ENCODE measurements around the gene CCNL2.
A peak's percentile ranks its signal among the peaks of the same experiment; 100 is the strongest.

Gene CCNL2

DNA sequence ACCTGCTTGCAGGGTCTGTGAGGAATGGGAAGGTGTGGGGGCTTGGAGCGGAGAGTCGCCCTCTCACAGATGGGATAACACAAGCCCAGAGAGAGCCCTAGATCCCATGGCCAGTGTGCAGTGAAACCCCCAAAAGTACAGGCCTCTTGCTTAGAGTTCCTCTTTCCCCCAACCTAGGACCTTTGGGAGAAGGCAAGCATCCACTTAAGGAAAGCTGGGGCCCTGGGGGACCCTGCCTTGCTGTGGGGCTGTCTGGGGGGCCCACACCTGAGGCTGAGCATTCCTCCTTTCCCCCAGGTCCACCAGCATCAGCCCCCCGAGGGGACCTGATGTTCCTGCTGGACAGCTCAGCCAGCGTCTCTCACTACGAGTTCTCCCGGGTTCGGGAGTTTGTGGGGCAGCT, 37.5 kb upstream of the CCNL2 start:
- H3K27ac ChIP-seq (replicated peaks; ENCODE audit: low read length): no peak overlapping the region
- H2BK120ac ChIP-seq (ENCODE audit: low read depth, low read length): peak overlapping the region; percentile 89
- H3K4me2 ChIP-seq (ENCODE audit: insufficient read depth, low read length, poor library complexity, severe bottlenecking): no peak overlapping the region
- peak overlapping the region; percentile 97 for H3K18ac ChIP-seq (ENCODE audit: low read length)
- peak overlapping the region in 1 of 2 donors; percentile 38 for H3K4me3 ChIP-seq (ENCODE audit: low read length in 2 of 2)
- H3K27me3 ChIP-seq (ENCODE audit: control insufficient read depth in 3 of 3, insufficient read depth in 3 of 3, low read depth in 1 of 3, low read length in 3 of 3): peaks cover 0 to 20% (median 5%) of the 10 kb centered on the region in 3 experiments
- no peak overlapping the region for H3K4ac ChIP-seq (ENCODE audit: low read length)
- peak overlapping the region; percentile 63 for H3K14ac ChIP-seq (ENCODE audit: low read length)
- no peak overlapping the region for H2AFZ ChIP-seq (ENCODE audit: low read length)
- H4K8ac ChIP-seq (ENCODE audit: low read depth, low read length): no peak overlapping the region
- H3K23ac ChIP-seq (ENCODE audit: low read depth, low read length, poor library complexity): peak overlapping the region; percentile 39
- H2BK5ac ChIP-seq (ENCODE audit: low read length): peak overlapping the region; percentile 30
- H2BK12ac ChIP-seq (ENCODE audit: low read length): peak overlapping the region; percentile 59
- peak overlapping the region; percentile 100 for H2AK5ac ChIP-seq (ENCODE audit: low read depth, low read length)
- peaks cover 39 to 62% of the 10 kb centered on the region in 2 donors for H3K4me1 ChIP-seq (ENCODE audit: control insufficient read depth in 2 of 2, insufficient read depth in 1 of 2, low read depth in 1 of 2, low read length in 2 of 2)
- peak overlapping the region; percentile 75 for H3K9ac ChIP-seq (ENCODE audit: low read depth, low read length, poor library complexity)
- peak overlapping the region; percentile 38 for H4K91ac ChIP-seq (ENCODE audit: low read depth, low read length, poor library complexity)
- H3K9me3 ChIP-seq (replicated peaks in 1 of 2; ENCODE audit: control insufficient read depth in 2 of 2, insufficient read depth in 1 of 2, low read depth in 1 of 2, low read length in 2 of 2): no peaks in the 10 kb centered on the region
- H2BK15ac ChIP-seq (ENCODE audit: low read length): peak overlapping the region; percentile 60
- no peaks in the 10 kb centered on the region for H3K36me3 ChIP-seq (replicated peaks in 1 of 2; ENCODE audit: control insufficient read depth in 2 of 2, insufficient read depth in 2 of 2, low read length in 2 of 2)
- WGBS, 2 donors (ENCODE audit: extremely low coverage in 2 of 2, insufficient read length in 2 of 2, insufficient replicate concordance in 1 of 2): no CpG with 5 or more reads among the region's 7 CpGs
- DNase-seq (ENCODE audit: low spot score): no peak
- H3K79me1 ChIP-seq (ENCODE audit: low read depth, low read length): peaks cover 4% of the 10 kb centered on the region

DNA sequence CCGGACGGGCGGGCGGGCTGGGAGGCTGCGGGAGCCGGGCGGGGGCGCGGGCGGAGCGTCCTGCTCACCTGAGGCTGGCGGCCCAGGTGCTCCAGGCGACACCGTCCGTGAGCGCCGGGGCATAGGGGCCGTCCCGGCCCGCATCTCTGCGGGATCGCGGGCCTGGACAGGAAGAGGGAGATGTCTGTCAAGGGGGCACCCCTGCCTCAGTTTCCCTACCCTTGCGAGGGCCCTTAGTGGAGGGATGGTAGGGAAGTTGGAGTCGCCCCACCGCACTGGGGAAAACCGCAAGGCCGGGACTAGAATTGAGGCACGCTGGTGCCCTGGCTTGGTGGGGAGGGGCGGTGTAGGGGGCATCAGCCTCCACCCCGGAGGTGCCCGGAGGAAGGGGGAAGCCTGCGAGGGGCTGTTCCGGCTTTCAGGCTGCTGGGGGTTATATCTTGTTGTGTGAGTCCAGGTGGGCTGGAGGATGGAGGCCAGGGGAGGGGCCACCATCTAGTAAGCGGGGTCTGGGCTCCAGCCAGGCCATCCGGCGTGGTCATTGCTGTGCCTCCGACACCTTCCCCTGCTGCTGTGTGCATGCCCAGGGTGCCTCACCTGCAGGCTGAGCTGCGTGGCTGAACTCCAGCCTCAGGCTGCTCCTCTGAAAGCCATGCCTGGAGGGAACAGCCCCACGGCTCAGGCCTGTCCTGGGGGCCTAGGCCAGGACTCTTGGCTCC, 36.9 kb upstream of the CCNL2 start:
- Histone ChIP-seq H3K79me1 (ENCODE audit: low read depth, low read length) (peaks cover 4% of the 10 kb centered on the region), H2BK5ac (ENCODE audit: low read length) (peak overlapping the region; percentile 30), H3K9me3 (replicated peaks in 1 of 2; ENCODE audit: control insufficient read depth in 2 of 2, insufficient read depth in 1 of 2, low read depth in 1 of 2, low read length in 2 of 2) (no peaks in the 10 kb centered on the region), H3K36me3 (replicated peaks in 1 of 2; ENCODE audit: control insufficient read depth in 2 of 2, insufficient read depth in 2 of 2, low read length in 2 of 2) (no peaks in the 10 kb centered on the region), H3K4ac (ENCODE audit: low read length) (peak overlapping the region; percentile 3), H3K27me3 (ENCODE audit: control insufficient read depth in 3 of 3, insufficient read depth in 3 of 3, low read depth in 1 of 3, low read length in 3 of 3) (peaks cover 0 to 20% (median 5%) of the 10 kb centered on the region in 3 experiments), H2AK5ac (ENCODE audit: low read depth, low read length) (peak overlapping the region; percentile 100), H3K23ac (ENCODE audit: low read depth, low read length, poor library complexity) (peak overlapping the region; percentile 39), H3K27ac (replicated peaks; ENCODE audit: low read length) (no peak overlapping the region), H2BK120ac (ENCODE audit: low read depth, low read length) (peak overlapping the region; percentile 89), H2BK12ac (ENCODE audit: low read length) (peak overlapping the region; percentile 59), H3K9ac (ENCODE audit: low read depth, low read length, poor library complexity) (peak overlapping the region; percentile 75), H4K8ac (ENCODE audit: low read depth, low read length) (peak overlapping the region; percentile 4), H4K91ac (ENCODE audit: low read depth, low read length, poor library complexity) (peak overlapping the region; percentile 38), H3K4me1 (ENCODE audit: control insufficient read depth in 2 of 2, insufficient read depth in 1 of 2, low read depth in 1 of 2, low read length in 2 of 2) (peaks cover 42 to 68% of the 10 kb centered on the region in 2 donors), H3K14ac (ENCODE audit: low read length) (peak overlapping the region; percentile 82), H3K4me3 (ENCODE audit: low read length in 2 of 2) (peak overlapping the region; percentile 38 to 82), H2AFZ (ENCODE audit: low read length) (no peak overlapping the region), H2BK15ac (ENCODE audit: low read length) (peak overlapping the region; percentile 60), H3K4me2 (ENCODE audit: insufficient read depth, low read length, poor library complexity, severe bottlenecking) (peak overlapping the region; percentile 71), H3K18ac (ENCODE audit: low read length) (peak overlapping the region; percentile 97)
- WGBS, 2 donors (ENCODE audit: extremely low coverage in 2 of 2, insufficient read length in 2 of 2, insufficient replicate concordance in 1 of 2): no CpG with 5 or more reads among the region's 40 CpGs
- no peak for DNase-seq (ENCODE audit: low spot score)

DNA sequence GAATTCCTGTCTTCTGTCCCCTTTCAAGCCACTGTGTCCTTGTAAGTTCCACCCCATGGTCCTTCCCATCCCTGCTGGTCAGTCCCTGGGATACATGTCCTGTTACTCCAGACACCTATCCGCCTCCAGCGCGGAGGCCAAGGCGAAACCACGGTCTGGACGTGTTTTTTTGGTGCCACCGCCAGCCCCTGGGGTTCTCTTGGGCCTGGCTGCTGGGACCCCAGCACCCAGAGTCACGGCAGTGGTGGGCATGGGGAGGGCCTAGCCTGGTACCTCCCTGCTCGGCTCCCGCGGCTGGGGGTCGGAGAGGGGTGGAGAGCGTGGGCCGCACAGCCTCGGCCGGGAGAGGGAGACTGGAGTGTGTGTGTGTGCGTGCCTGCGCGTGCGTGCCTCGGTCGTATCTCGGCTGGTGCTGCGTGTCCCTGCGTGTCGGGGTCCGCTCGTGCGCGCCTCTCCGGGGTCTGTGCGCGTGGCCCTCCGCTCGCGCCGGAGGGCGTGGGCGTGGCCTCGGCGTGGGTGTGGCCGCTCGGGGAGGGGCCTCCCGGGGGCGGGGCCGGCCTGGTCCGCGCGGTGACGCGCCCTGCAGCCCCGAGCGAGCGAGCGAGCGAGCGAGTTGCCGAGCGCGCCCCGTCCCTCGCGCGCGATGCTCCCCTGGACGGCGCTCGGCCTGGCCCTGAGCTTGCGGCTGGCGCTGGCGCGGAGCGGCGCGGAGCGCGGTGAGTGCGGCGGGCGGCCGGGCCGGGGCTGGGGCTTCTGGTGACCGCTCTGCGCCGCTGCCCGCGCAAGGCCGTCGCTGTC, 36.2 kb upstream of the CCNL2 start, which contains the start of gene VWA1:
TSS of gene VWA1 (plus strand) at position 585 of the 798 bp plus-strand sequence. CDS start at position 644, 59 bp downstream.
- H2AK5ac ChIP-seq (ENCODE audit: low read depth, low read length): peak within 1 kb of the TSS; percentile 100
- peak within 1 kb of the TSS; percentile 91 for H2BK120ac ChIP-seq (ENCODE audit: low read depth, low read length)
- peak within 1 kb of the TSS; percentile 94 for H2BK5ac ChIP-seq (ENCODE audit: low read length)
- H3K14ac ChIP-seq (ENCODE audit: low read length): peak within 1 kb of the TSS; percentile 82
- peak within 1 kb of the TSS; percentile 95 for H3K23ac ChIP-seq (ENCODE audit: low read depth, low read length, poor library complexity)
- H4K8ac ChIP-seq (ENCODE audit: low read depth, low read length): peak within 1 kb of the TSS; percentile 4
- WGBS, 2 donors (ENCODE audit: extremely low coverage in 2 of 2, insufficient read length in 2 of 2, insufficient replicate concordance in 1 of 2): no CpG with 5 or more reads among the region's 89 CpGs
- peak within 1 kb of the TSS; percentile 32 for H3K4ac ChIP-seq (ENCODE audit: low read length)
- H2BK15ac ChIP-seq (ENCODE audit: low read length): peak within 1 kb of the TSS; percentile 95
- H3K18ac ChIP-seq (ENCODE audit: low read length): peak within 1 kb of the TSS; percentile 99
- peak within 1 kb of the TSS; percentile 25 for H2AFZ ChIP-seq (ENCODE audit: low read length)
- H3K4me3 ChIP-seq (ENCODE audit: low read length in 2 of 2): peak within 1 kb of the TSS; percentile 38 to 82
- peak within 1 kb of the TSS; percentile 91 for H3K9ac ChIP-seq (ENCODE audit: low read depth, low read length, poor library complexity)
- H3K4me1 ChIP-seq (ENCODE audit: control insufficient read depth in 2 of 2, insufficient read depth in 1 of 2, low read depth in 1 of 2, low read length in 2 of 2): peaks cover 43 to 69% of the 10 kb centered on the region in 2 donors
- H3K4me2 ChIP-seq (ENCODE audit: insufficient read depth, low read length, poor library complexity, severe bottlenecking): peak within 1 kb of the TSS; percentile 71
- H3K27me3 ChIP-seq (ENCODE audit: control insufficient read depth in 3 of 3, insufficient read depth in 3 of 3, low read depth in 1 of 3, low read length in 3 of 3): peaks cover 0 to 20% (median 5%) of the 10 kb centered on the region in 3 experiments
- peaks cover 4% of the 10 kb centered on the region for H3K79me1 ChIP-seq (ENCODE audit: low read depth, low read length)
- no peak within 1 kb of the TSS for H3K27ac ChIP-seq (replicated peaks; ENCODE audit: low read length)
- no peak for DNase-seq (ENCODE audit: low spot score)
- peak within 1 kb of the TSS; percentile 38 for H4K91ac ChIP-seq (ENCODE audit: low read depth, low read length, poor library complexity)
- H3K9me3 ChIP-seq (replicated peaks in 1 of 2; ENCODE audit: control insufficient read depth in 2 of 2, insufficient read depth in 1 of 2, low read depth in 1 of 2, low read length in 2 of 2): no peaks in the 10 kb centered on the region
- H2BK12ac ChIP-seq (ENCODE audit: low read length): peak within 1 kb of the TSS; percentile 100
- H3K36me3 ChIP-seq (replicated peaks in 1 of 2; ENCODE audit: control insufficient read depth in 2 of 2, insufficient read depth in 2 of 2, low read length in 2 of 2): no peaks in the 10 kb centered on the region

DNA sequence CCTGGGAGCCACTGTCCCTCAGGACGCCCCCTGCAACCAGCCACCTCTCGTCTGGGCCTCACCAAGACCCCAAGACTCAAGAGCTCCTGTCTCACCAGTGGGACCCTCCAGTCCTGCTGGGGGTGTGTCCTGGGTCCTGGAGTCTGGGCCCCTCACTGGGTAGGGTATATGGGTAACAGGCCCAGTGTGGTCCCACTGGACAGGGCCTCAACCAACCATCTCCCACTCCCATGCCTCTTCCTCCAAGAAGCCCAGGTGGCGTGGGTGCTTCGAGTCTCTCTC, 35.6 kb upstream of the CCNL2 start:
- peak overlapping the region; percentile 25 for H2AFZ ChIP-seq (ENCODE audit: low read length)
- peak overlapping the region; percentile 75 for H3K23ac ChIP-seq (ENCODE audit: low read depth, low read length, poor library complexity)
- no CpG with 5 or more reads among the region's 4 CpGs for WGBS, 2 donors (ENCODE audit: extremely low coverage in 2 of 2, insufficient read length in 2 of 2, insufficient replicate concordance in 1 of 2)
- no peak overlapping the region for H3K9ac ChIP-seq (ENCODE audit: low read depth, low read length, poor library complexity)
- no peak overlapping the region for H3K27ac ChIP-seq (replicated peaks; ENCODE audit: low read length)
- peak overlapping the region; percentile 32 for H3K4ac ChIP-seq (ENCODE audit: low read length)
- H3K4me1 ChIP-seq (ENCODE audit: control insufficient read depth in 2 of 2, insufficient read depth in 1 of 2, low read depth in 1 of 2, low read length in 2 of 2): peaks cover 45 to 72% of the 10 kb centered on the region in 2 donors
- H2BK5ac ChIP-seq (ENCODE audit: low read length): peak overlapping the region; percentile 94
- peak overlapping the region in 1 of 2 donors; percentile 30 for H3K4me3 ChIP-seq (ENCODE audit: low read length in 2 of 2)
- H2BK15ac ChIP-seq (ENCODE audit: low read length): peak overlapping the region; percentile 95
- DNase-seq (ENCODE audit: low spot score): no peak
- peaks cover 4% of the 10 kb centered on the region for H3K79me1 ChIP-seq (ENCODE audit: low read depth, low read length)
- peak overlapping the region; percentile 99 for H2BK12ac ChIP-seq (ENCODE audit: low read length)
- peak overlapping the region; percentile 4 for H4K91ac ChIP-seq (ENCODE audit: low read depth, low read length, poor library complexity)
- H3K18ac ChIP-seq (ENCODE audit: low read length): peak overlapping the region; percentile 99
- H3K14ac ChIP-seq (ENCODE audit: low read length): peak overlapping the region; percentile 2
- no peaks in the 10 kb centered on the region for H3K36me3 ChIP-seq (replicated peaks in 1 of 2; ENCODE audit: control insufficient read depth in 2 of 2, insufficient read depth in 2 of 2, low read length in 2 of 2)
- H3K4me2 ChIP-seq (ENCODE audit: insufficient read depth, low read length, poor library complexity, severe bottlenecking): peak overlapping the region; percentile 21
- H2BK120ac ChIP-seq (ENCODE audit: low read depth, low read length): peak overlapping the region; percentile 91
- H4K8ac ChIP-seq (ENCODE audit: low read depth, low read length): no peak overlapping the region
- peak overlapping the region; percentile 100 for H2AK5ac ChIP-seq (ENCODE audit: low read depth, low read length)
- H3K27me3 ChIP-seq (ENCODE audit: control insufficient read depth in 3 of 3, insufficient read depth in 3 of 3, low read depth in 1 of 3, low read length in 3 of 3): peaks cover 0 to 20% (median 5%) of the 10 kb centered on the region in 3 experiments
- no peaks in the 10 kb centered on the region for H3K9me3 ChIP-seq (replicated peaks in 1 of 2; ENCODE audit: control insufficient read depth in 2 of 2, insufficient read depth in 1 of 2, low read depth in 1 of 2, low read length in 2 of 2)
